ENCODE results near the gene DNMT3L.
"Not testable (repeated sequence)": the region's sequence is repeated elsewhere in the genome, so short reads cannot be mapped to it uniquely, and the experiment has no call there.

GRCh38 chr21:44218461-44218860 is 43.2 kb downstream of the DNMT3L start:
- TF ChIP-seq CTCF (IDR thresholded peaks at IDR 0.05); RAD21 (IDR thresholded peaks at IDR 0.05; ENCODE audit: low read length); EP300 (IDR thresholded peaks at IDR 0.05; ENCODE audit: borderline replicate concordance in 1 of 2, low read depth in 1 of 2, low read length in 1 of 2); MXI1 (IDR thresholded peaks at IDR 0.05; ENCODE audit: low read depth, low read length); FOXM1 (IDR thresholded peaks at IDR 0.05; ENCODE audit: low read depth); MAX (IDR thresholded peaks at IDR 0.05; ENCODE audit: low read depth); GATA2 (CRISPR knock-in tag; IDR thresholded peaks at IDR 0.05); GABPA (IDR thresholded peaks at IDR 0.05; ENCODE audit: low read depth); JUND (IDR thresholded peaks at IDR 0.05); REST (IDR thresholded peaks at IDR 0.05; ENCODE audit: low read depth, low read length): not testable (repeated sequence)

All from SK-N-SH (cell line).